HepG2 (cell line): ENCODE results near the gene MT1M. TPM values are rescaled to one million over a fixed set of nuclear protein-coding genes. Genes with fewer than 3 reads are reported as not detected.
A peak's percentile ranks its signal among the peaks of the same experiment; 100 is the strongest.

Source experiments
- BRF2 ChIP-seq: sonication (generic); formaldehyde crosslinking; IDR thresholded peaks from 2 replicates; pipeline ENCODE4 v1.8.1; 2022; ENCODE audit warnings: mild to moderate bottlenecking, missing genetic modification reagents
- DZIP1 ChIP-seq: sonication (generic); formaldehyde crosslinking; IDR thresholded peaks from 2 replicates; pipeline ENCODE4 v1.5.0; 2020; ENCODE audit warnings: mild to moderate bottlenecking, missing genetic modification reagents
- HDAC2 ChIP-seq: sonication (generic); formaldehyde crosslinking; IDR thresholded peaks from 2 replicates; pipeline ENCODE4 v1.4.0; 2020; ENCODE audit warnings: missing genetic modification reagents
- MAF1 ChIP-seq: sonication (generic); formaldehyde crosslinking; IDR thresholded peaks from 2 replicates; pipeline ENCODE4 v1.5.0; 2020; ENCODE audit warnings: missing genetic modification reagents, borderline replicate concordance
- MBNL3 ChIP-seq: fragments of 250-450 bp; sonication (Bioruptor Pico); conservative IDR thresholded peaks from 2 replicates; pipeline ENCODE4 v1.8.0; 2022; ENCODE audit warnings: mild to moderate bottlenecking, inconsistent platforms
- RBM39 ChIP-seq: fragments of 200-400 bp; formaldehyde crosslinking; IDR thresholded peaks from one replicate; pipeline ENCODE4 v1.6.1; 2018; ENCODE audit warnings: antibody characterized with exemption, mild to moderate bottlenecking, low read depth, low read length; ENCODE audit not compliant: poor library complexity, severe bottlenecking
- TARDBP ChIP-seq: sonication (generic); formaldehyde crosslinking; IDR thresholded peaks from 2 replicates; pipeline ENCODE4 v1.8.0; 2022; ENCODE audit warnings: mild to moderate bottlenecking, missing genetic modification reagents
- ZBTB14 ChIP-seq: sonication (generic); formaldehyde crosslinking; IDR thresholded peaks from 2 replicates; pipeline ENCODE4 v1.4.0; 2020; ENCODE audit warnings: missing genetic modification reagents
- ZBTB40 ChIP-seq, 2 experiments: fragments of 450-650 bp in 1 of 2; sonication (generic) in 1 of 2; formaldehyde crosslinking in 1 of 2; IDR thresholded peaks; 2 replicates each; pipeline versions ENCODE4 v1.6.1 to v1.8.0; 2016 to 2022; ENCODE audit warnings: antibody characterized with exemption in 1 of 2, mild to moderate bottlenecking in 1 of 2, missing genetic modification reagents in 1 of 2
- ZFAT ChIP-seq: sonication (generic); formaldehyde crosslinking; conservative IDR thresholded peaks from 2 replicates; pipeline ENCODE4 v1.8.1; 2023; ENCODE audit warnings: missing genetic modification reagents, inconsistent platforms
- ZFYVE20 ChIP-seq: sonication (generic); formaldehyde crosslinking; IDR thresholded peaks from 2 replicates; pipeline ENCODE4 v1.8.0; 2023; ENCODE audit warnings: low read depth, mild to moderate bottlenecking, moderate library complexity, missing genetic modification reagents, borderline replicate concordance
- ZNF878 ChIP-seq: sonication (generic); formaldehyde crosslinking; IDR thresholded peaks from 2 replicates; pipeline ENCODE4 v1.8.1; 2023; ENCODE audit warnings: mild to moderate bottlenecking, missing genetic modification reagents, moderate library complexity
- ZSCAN31 ChIP-seq: sonication (generic); formaldehyde crosslinking; IDR thresholded peaks from 2 replicates; pipeline ENCODE4 v1.5.0; 2020; ENCODE audit warnings: low read depth, mild to moderate bottlenecking, missing genetic modification reagents
- polyA plus RNA-seq, 8 experiments: library from polyadenylated mRNA; depleted of rRNA in 3 of 8; stranded (reverse) in 7 of 8; unstranded in 1 of 8; fragments of >200 nt; fragmentation: Illumina TruSeq in 4 of 8; extraction: Trizol in 4 of 8; gene quantifications; 2 replicates each; pipeline versions ENCODE4 v1.2.1 to v1.2.3, GENCODE V29; 2011 to 2016; ENCODE audit warnings: low read depth in 4 of 8, missing spikeins in 1 of 8, mixed read lengths in 1 of 8; ENCODE audit not compliant: insufficient read depth in 1 of 8
- total RNA-seq, 5 experiments: library from RNA; depleted of rRNA; stranded (reverse); fragments of >200 nt; fragmentation: Illumina TruSeq; extraction: Trizol; gene quantifications; 2 replicates each; pipeline ENCODE4 v1.2.3, GENCODE V29; 2016; ENCODE audit warnings: low read depth in 1 of 5

The MT1M gene
- total and polyA plus RNA-seq, 2 of the 13 experiments (the other 11 are each of a cell fraction or from before 2014, with no cell fraction given): 4.6 TPM; not detected in 1

GRCh38 chr16:56608043-56608875 is 24.2 kb upstream of the MT1M start, which contains the start of gene MT2A (continued):
- TF ChIP-seq BRF2 (CRISPR knock-in tag) (peak; percentile 82; the same call in 1 of the 2 replicates), MAF1 (CRISPR knock-in tag) (peak; percentile 72; the same call in 1 of the 2 replicates), ZBTB14 (CRISPR knock-in tag) (peak; percentile 88), TARDBP (CRISPR knock-in tag) (peak; percentile 38), RBM39 (peak; percentile 80), ZFYVE20 (CRISPR knock-in tag) (no peak), ZBTB40 (IDR thresholded peaks at IDR 0.05) (no peak), ZBTB40 (CRISPR knock-in tag; IDR thresholded peaks at IDR 0.05) (peak; percentile 87), ZFAT (CRISPR knock-in tag) (no peak), HDAC2 (peak; percentile 39; the same call in 1 of the 2 replicates), MBNL3 (CRISPR knock-in tag) (no peak), DZIP1 (CRISPR knock-in tag) (peak; percentile 82; the same call in 1 of the 2 replicates), ZNF878 (no peak; the same call in none of the 2 replicates), ZSCAN31 (CRISPR knock-in tag) (peak; percentile 75; the same call in 1 of the 2 replicates)
